ENCODE results near the gene RGS12.

Gene RGS12

GRCh38 chr4:3250956-3251690, 41.7 kb upstream of the RGS12 start:
- no peak overlapping the region for H3K27ac ChIP-seq
- TF ChIP-seq ZFX (IDR thresholded peaks at IDR 0.05; ENCODE audit: borderline replicate concordance) = no peak
- TF ChIP-seq, protein P1, sequence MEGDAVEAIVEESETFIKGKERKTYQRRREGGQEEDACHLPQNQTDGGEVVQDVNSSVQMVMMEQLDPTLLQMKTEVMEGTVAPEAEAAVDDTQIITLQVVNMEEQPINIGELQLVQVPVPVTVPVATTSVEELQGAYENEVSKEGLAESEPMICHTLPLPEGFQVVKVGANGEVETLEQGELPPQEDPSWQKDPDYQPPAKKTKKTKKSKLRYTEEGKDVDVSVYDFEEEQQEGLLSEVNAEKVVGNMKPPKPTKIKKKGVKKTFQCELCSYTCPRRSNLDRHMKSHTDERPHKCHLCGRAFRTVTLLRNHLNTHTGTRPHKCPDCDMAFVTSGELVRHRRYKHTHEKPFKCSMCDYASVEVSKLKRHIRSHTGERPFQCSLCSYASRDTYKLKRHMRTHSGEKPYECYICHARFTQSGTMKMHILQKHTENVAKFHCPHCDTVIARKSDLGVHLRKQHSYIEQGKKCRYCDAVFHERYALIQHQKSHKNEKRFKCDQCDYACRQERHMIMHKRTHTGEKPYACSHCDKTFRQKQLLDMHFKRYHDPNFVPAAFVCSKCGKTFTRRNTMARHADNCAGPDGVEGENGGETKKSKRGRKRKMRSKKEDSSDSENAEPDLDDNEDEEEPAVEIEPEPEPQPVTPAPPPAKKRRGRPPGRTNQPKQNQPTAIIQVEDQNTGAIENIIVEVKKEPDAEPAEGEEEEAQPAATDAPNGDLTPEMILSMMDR (IDR thresholded peaks at IDR 0.05) = no peak

- no peak overlapping the region for H3K27ac ChIP-seq
- TF ChIP-seq, protein P1 (IDR thresholded peaks at IDR 0.05) = no peak
- TF ChIP-seq ZFX (IDR thresholded peaks at IDR 0.05; ENCODE audit: borderline replicate concordance) = no peak
Observed at GRCh38 chr4:3251691-3252479, 40.9 kb upstream of the RGS12 start.

DNA sequence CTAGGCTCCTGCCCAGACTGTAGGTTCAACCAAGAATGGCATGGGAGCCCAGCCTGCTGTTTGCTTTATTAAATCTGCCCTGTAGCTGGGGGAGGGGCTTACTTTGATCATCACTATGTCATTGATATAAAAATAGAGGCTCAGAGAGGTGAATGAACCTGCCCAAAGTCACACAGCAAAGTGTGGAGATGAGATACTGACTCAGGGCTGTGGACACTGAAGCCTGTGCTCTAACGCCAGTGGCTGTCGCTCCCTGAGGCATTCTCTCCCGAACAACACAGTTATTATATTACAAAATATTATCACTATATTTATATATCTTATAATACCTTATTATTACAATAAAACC, 40.4 kb upstream of the RGS12 start:
- no peak overlapping the region for H3K27ac ChIP-seq
- TF ChIP-seq, protein P1 (IDR thresholded peaks at IDR 0.05) = no peak
- TF ChIP-seq ZFX (IDR thresholded peaks at IDR 0.05; ENCODE audit: borderline replicate concordance) = no peak

DNA sequence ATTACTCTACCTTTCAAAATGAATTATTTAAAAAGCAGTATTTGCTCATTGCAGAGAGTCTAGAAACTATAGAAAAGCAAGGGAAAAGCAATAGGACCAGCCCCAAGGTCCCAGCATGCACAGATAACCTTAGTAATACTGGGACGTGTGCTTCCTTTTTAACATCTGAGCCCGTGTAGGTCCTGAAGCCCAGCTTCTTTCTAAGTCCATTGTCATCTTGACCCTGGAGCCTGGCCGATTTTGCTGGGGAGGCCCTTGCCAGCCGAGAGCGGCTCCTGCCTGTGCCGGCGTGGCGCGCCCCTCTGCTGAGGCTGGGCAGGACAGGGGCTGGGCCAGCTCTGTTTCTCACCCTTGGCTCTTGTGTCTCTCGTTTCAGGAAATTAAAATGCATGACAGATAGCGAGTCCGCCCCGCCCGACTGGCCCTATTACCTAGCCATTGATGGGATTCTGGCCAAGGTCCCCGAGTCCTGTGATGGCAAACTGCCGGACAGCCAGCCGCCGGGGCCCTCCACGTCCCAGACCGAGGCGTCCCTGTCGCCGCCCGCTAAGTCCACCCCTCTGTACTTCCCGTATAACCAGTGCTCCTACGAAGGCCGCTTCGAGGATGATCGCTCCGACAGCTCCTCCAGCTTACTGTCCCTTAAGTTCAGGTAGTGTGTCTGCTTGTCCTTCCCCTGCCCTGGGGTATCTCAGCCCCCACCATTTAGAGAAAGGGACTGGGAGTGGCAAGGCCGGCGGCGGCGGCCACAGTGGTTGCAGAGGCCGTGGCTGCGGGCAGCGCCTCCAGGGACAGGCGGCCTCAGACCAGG, 39.8 kb upstream of the RGS12 start:
- H3K27ac ChIP-seq = no peak overlapping the region
- TF ChIP-seq, protein P1 (IDR thresholded peaks at IDR 0.05) = no peak
- TF ChIP-seq ZFX (IDR thresholded peaks at IDR 0.05; ENCODE audit: borderline replicate concordance) = no peak

- TF ChIP-seq, protein P1 (IDR thresholded peaks at IDR 0.05) = no peak
- TF ChIP-seq ZFX (IDR thresholded peaks at IDR 0.05; ENCODE audit: borderline replicate concordance) = no peak
Observed at GRCh38 chr4:3253808-3254207, 39.0 kb upstream of the RGS12 start.

GRCh38 chr4:3254302-3255131, 38.3 kb upstream of the RGS12 start:
- H3K27ac ChIP-seq = no peak overlapping the region
- TF ChIP-seq, protein P1 (IDR thresholded peaks at IDR 0.05) = no peak
- no peak for TF ChIP-seq ZFX (IDR thresholded peaks at IDR 0.05; ENCODE audit: borderline replicate concordance)

More at GRCh38 chr4:3253808-3254207, 39.0 kb upstream of the RGS12 start:
- no peak overlapping the region for H3K27ac ChIP-seq
